Endothelial cell of umbilical vein (primary cell): ENCODE measurements around the gene C10orf53. TPM values are rescaled to one million over a fixed set of nuclear protein-coding genes. Genes with fewer than 3 reads are reported as not detected.

Source experiments
- BruUV-seq: library from RNA; stranded (reverse); fragments of 400-500 nt; replicated peaks from 2 replicates; lab custom pipeline; 2021; lab: Mats Ljungman, UMichigan
- CTCF ChIA-PET: fragments of 300-600, 350-600 bp; sonication (Branson Sonifier 250); formaldehyde crosslinking; loops from one replicate; lab custom pipeline; 2021; ENCODE audit warnings: antibody characterized with exemption, inconsistent platforms; lab: Charles Lee
- POLR2A ChIA-PET: fragments of 300-600, 350-600 bp; sonication (Branson Sonifier 250); formaldehyde crosslinking; loops from one replicate; lab custom pipeline; 2021; ENCODE audit warnings: antibody characterized with exemption, inconsistent platforms; lab: Charles Lee
- DNase-seq: peaks from one replicate; pipeline ENCODE4 v3.0.0-alpha.2; 2011; ENCODE audit warnings: low read depth, low spot score
- FAIRE-seq: peaks from 2 replicates; lab custom pipeline; 2011; peaks lifted over from hg19 to GRCh38; lab: Jason Lieb, UNC
- H2AFZ ChIP-seq: 2 replicates; pipeline ENCODE4 v1.6.0; 2012; ENCODE audit warnings: low read depth, low read length, control low read depth, inconsistent platforms
- H3K27ac ChIP-seq: 2 replicates; pipeline ENCODE4 v1.5.1; 2011; ENCODE audit warnings: low read depth, mild to moderate bottlenecking, control low read depth, low read length, moderate library complexity; ENCODE audit not compliant: insufficient read depth
- H3K27me3 ChIP-seq, 2 experiments: 2 replicates each; pipeline versions ENCODE4 v1.6.0 to v1.6.1; 2011; ENCODE audit warnings: low read length in 2 of 2, mixed read lengths in 1 of 2; ENCODE audit not compliant: control insufficient read depth in 2 of 2, insufficient read depth in 2 of 2
- H3K36me3 ChIP-seq, 2 experiments: 2 replicates in 1 of 2; 3 replicates in 1 of 2; pipeline ENCODE4 v1.5.1; 2011; ENCODE audit warnings: low read length in 2 of 2, mild to moderate bottlenecking in 1 of 2, moderate library complexity in 1 of 2; ENCODE audit not compliant: control insufficient read depth in 2 of 2, insufficient read depth in 2 of 2; ENCODE audit errors: extremely low read depth in 1 of 2
- H3K4me1 ChIP-seq: 3 replicates; pipeline ENCODE4 v1.5.1; 2011; ENCODE audit warnings: mild to moderate bottlenecking, low read length; ENCODE audit not compliant: control insufficient read depth, insufficient read depth; ENCODE audit errors: extremely low read depth
- H3K4me2 ChIP-seq: 2 replicates; pipeline ENCODE4 v1.6.1; 2011; ENCODE audit warnings: low read length, control low read depth, mixed read lengths; ENCODE audit not compliant: insufficient read depth
- H3K4me3 ChIP-seq, 3 experiments: fragments of 200-600 bp in 1 of 3; sonication (generic), shearing (Covaris generic) in 1 of 3; replicated peaks in 1 of 3; 2 replicates each; pipeline ENCODE4 v1.5.1; 2011 to 2016; ENCODE audit warnings: control low read depth in 3 of 3, low read length in 3 of 3, mild to moderate bottlenecking in 2 of 3, inconsistent platforms in 1 of 3, low read depth in 1 of 3, moderate library complexity in 1 of 3; ENCODE audit not compliant: insufficient read depth in 1 of 3
- H3K79me2 ChIP-seq: 2 replicates; pipeline ENCODE4 v1.6.0; 2012; ENCODE audit warnings: low read length, inconsistent platforms; ENCODE audit not compliant: control insufficient read depth, insufficient read depth
- H3K9ac ChIP-seq: replicated peaks from 2 replicates; pipeline ENCODE3; 2011; ENCODE audit warnings: low read length, control low read depth; ENCODE audit not compliant: insufficient read depth; ENCODE audit errors: extremely low read depth
- H3K9me1 ChIP-seq: replicated peaks from 3 replicates; pipeline ENCODE4 v1.6.0; 2011; ENCODE audit warnings: mild to moderate bottlenecking, low read length; ENCODE audit not compliant: control insufficient read depth, insufficient read depth; ENCODE audit errors: extremely low read depth
- H3K9me3 ChIP-seq: replicated peaks from 2 replicates; pipeline ENCODE4 v1.5.1; 2012; ENCODE audit warnings: low read length, inconsistent platforms; ENCODE audit not compliant: control insufficient read depth, insufficient read depth
- H4K20me1 ChIP-seq: replicated peaks from 2 replicates; pipeline ENCODE3; 2011; ENCODE audit warnings: mild to moderate bottlenecking, low read length; ENCODE audit not compliant: control insufficient read depth, insufficient read depth; ENCODE audit errors: extremely low read depth
- CTCF ChIP-seq, 2 donors: IDR thresholded peaks; 1 replicate in 1 of 2; 2 replicates in 1 of 2; pipeline ENCODE4 v1.5.1; 2011; ENCODE audit warnings: low read length in 2 of 2, mild to moderate bottlenecking in 2 of 2, moderate library complexity in 2 of 2, control low read depth in 1 of 2, inconsistent platforms in 1 of 2, low read depth in 1 of 2; ENCODE audit not compliant: insufficient read depth in 1 of 2; ENCODE audit errors: extremely low read depth in 1 of 2
- EZH2 ChIP-seq: IDR thresholded peaks from 2 replicates; pipeline ENCODE4 v1.6.1; 2012; ENCODE audit warnings: borderline replicate concordance, low read depth, mild to moderate bottlenecking, moderate library complexity, low read length, inconsistent platforms; ENCODE audit not compliant: severe bottlenecking
- FOS ChIP-seq: IDR thresholded peaks from 2 replicates; pipeline ENCODE4 v1.6.1; 2011; ENCODE audit warnings: mild to moderate bottlenecking, low read length, moderate library complexity, borderline replicate concordance; ENCODE audit not compliant: insufficient read depth
- GATA2 ChIP-seq: IDR thresholded peaks from 2 replicates; pipeline ENCODE4 v1.7.0; 2011; ENCODE audit warnings: low read depth, mild to moderate bottlenecking, moderate library complexity, mixed read lengths, low read length; ENCODE audit not compliant: insufficient read length, insufficient read depth
- JUN ChIP-seq: IDR thresholded peaks from 2 replicates; pipeline ENCODE4 v1.6.1; 2011; ENCODE audit warnings: borderline replicate concordance, low read depth; ENCODE audit not compliant: insufficient read length, insufficient read depth
- MAX ChIP-seq: IDR thresholded peaks from 2 replicates; pipeline ENCODE4 v1.6.1; 2011; ENCODE audit not compliant: insufficient read depth, insufficient read length
- MYC ChIP-seq: IDR thresholded peaks from one replicate; pipeline ENCODE4 v1.6.1; 2011; ENCODE audit warnings: mild to moderate bottlenecking, low read depth, low read length
- POLR2A ChIP-seq: IDR thresholded peaks from 2 replicates; pipeline ENCODE4 v1.6.1; 2012; ENCODE audit warnings: low read depth, mild to moderate bottlenecking, control low read depth, low read length
- POLR2AphosphoS5 ChIP-seq: IDR thresholded peaks from 2 replicates; pipeline ENCODE4 v1.6.1; 2012; ENCODE audit warnings: low read depth, mild to moderate bottlenecking, control low read depth, low read length, moderate library complexity; ENCODE audit not compliant: insufficient read depth
- dilution Hi-C: fragments of 300-500 bp; cut with MboI; formaldehyde crosslinking; loops from one replicate; pipeline ENCODE4 v1.15.0; 2019; ENCODE audit warnings: low sequenced_read_pairs; ENCODE audit not compliant: extremely low pct_ligation_motif_present
- intact Hi-C: fragments of 100-400 bp; cut with micrococcal nuclease; formaldehyde crosslinking; loops from one replicate; pipeline ENCODE4 v1.10.0; 2022
- polyA plus RNA-seq, 4 experiments: library from polyadenylated mRNA; depleted of rRNA in 3 of 4; stranded (reverse) in 3 of 4; unstranded in 1 of 4; fragments of >200 nt; gene quantifications; 2 replicates each; pipeline versions ENCODE4 v1.2.1 to v1.2.3, GENCODE V29; 2011 to 2012; ENCODE audit warnings: missing spikeins in 1 of 4
- total RNA-seq: library from RNA; stranded (reverse); gene quantifications from 2 replicates; pipeline ENCODE4 v1.2.3, GENCODE V29; 2021

Gene C10orf53
- total and polyA plus RNA-seq, 2 donors (not counting 3 experiments of a cell fraction or from before 2014, with no cell fraction given) = not detected

GRCh38 chr10:49682879-49683278, 3.4 kb downstream of the C10orf53 start:
- H2AFZ ChIP-seq = no peak overlapping the region
- intact Hi-C loops (no loop called here), dilution Hi-C loops (no loop called here)
- peaks cover 3% of the 10 kb centered on the region for H3K4me1 ChIP-seq
- no peaks in the 10 kb centered on the region for H4K20me1 ChIP-seq
- TF ChIP-seq EZH2 = no peak
- TF ChIP-seq POLR2AphosphoS5 = no peak
- no peak for TF ChIP-seq POLR2A
- TF ChIP-seq GATA2 = no peak
- TF ChIP-seq MYC = no peak
- no peak for TF ChIP-seq MAX
- no peak for TF ChIP-seq CTCF (IDR thresholded peaks at IDR 0.05; ENCODE audit: extremely low read depth in 1 of 2, insufficient read depth in 1 of 2, low read depth in 1 of 2, low read length in 2 of 2)
- no peak for TF ChIP-seq FOS
- no peak for TF ChIP-seq JUN
- no peak overlapping the region for H3K4me2 ChIP-seq
- BruUV-seq = no TSS peak
- no peaks in the 10 kb centered on the region for H3K9me1 ChIP-seq
- FAIRE-seq (no peak), DNase-seq (no peak)
- no peaks in the 10 kb centered on the region for H3K36me3 ChIP-seq
- peaks cover 11 to 25% of the 10 kb centered on the region in 2 experiments for H3K27me3 ChIP-seq
- H3K4me3 ChIP-seq = no peak overlapping the region
- ChIA-PET CTCF (no interaction called here), POLR2A (no interaction called here)
- no peaks in the 10 kb centered on the region for H3K9me3 ChIP-seq
- H3K27ac ChIP-seq = no peak overlapping the region
- no peaks in the 10 kb centered on the region for H3K79me2 ChIP-seq
- H3K9ac ChIP-seq = no peak overlapping the region
